Measurements from ENCODE around the gene NTSR1. TPM values are rescaled to one million over a fixed set of nuclear protein-coding genes. Genes with fewer than 3 reads are reported as not detected.

NTSR1 gene
- total RNA-seq, 1 experiment from 2014 or later = 4.5 TPM

GRCh38 chr20:62777528-62777830 is 68.8 kb downstream of the NTSR1 start:
- no TSS peak for BruUV-seq (replicated peaks)
- Mint-ChIP-seq H3K36me3 (ENCODE audit: insufficient read depth, unreplicated experiment) (no peaks in the 10 kb centered on the region), H3K27ac (ENCODE audit: low read depth, unreplicated experiment) (no peak overlapping the region)

GRCh38 chr20:62778058-62778457 is 69.4 kb downstream of the NTSR1 start:
- ChIA-PET CTCF (interaction anchor here (5.5 kb wide), 1 partner anchor 13 kb away, joined by 43 read pairs; no protein-coding TSS in a partner anchor), POLR2A (no interaction called here)
- Mint-ChIP-seq H3K4me3 (ENCODE audit: unreplicated experiment) (no peak overlapping the region), H3K9me3 (ENCODE audit: unreplicated experiment) (peaks cover 8% of the 10 kb centered on the region), H3K27ac (ENCODE audit: low read depth, unreplicated experiment) (no peak overlapping the region), H3K36me3 (ENCODE audit: insufficient read depth, unreplicated experiment) (no peaks in the 10 kb centered on the region), H3K4me1 (ENCODE audit: insufficient read depth, unreplicated experiment) (peaks cover 25% of the 10 kb centered on the region), H3K27me3 (ENCODE audit: insufficient read depth, unreplicated experiment) (no peaks in the 10 kb centered on the region)
- no TSS peak for BruUV-seq (replicated peaks)
- intact Hi-C loops (cut with micrococcal nuclease) = no loop called here
- no peak for DNase-seq (ENCODE audit: unreplicated experiment)
- no peak for TF ChIP-seq CTCF (IDR thresholded peaks at IDR 0.05; ENCODE audit: unreplicated experiment)

More at GRCh38 chr20:62777528-62777830, 68.8 kb downstream of the NTSR1 start:
- no peak for DNase-seq (ENCODE audit: unreplicated experiment)
- H3K4me3 Mint-ChIP-seq (ENCODE audit: unreplicated experiment) = no peak overlapping the region
- ChIA-PET CTCF (no interaction called here), POLR2A (no interaction called here)
- peaks cover 8% of the 10 kb centered on the region for H3K9me3 Mint-ChIP-seq (ENCODE audit: unreplicated experiment)
- no peak for TF ChIP-seq CTCF (IDR thresholded peaks at IDR 0.05; ENCODE audit: unreplicated experiment)
- peaks cover 30% of the 10 kb centered on the region for H3K4me1 Mint-ChIP-seq (ENCODE audit: insufficient read depth, unreplicated experiment)
- intact Hi-C loops (cut with micrococcal nuclease) = no loop called here
- H3K27me3 Mint-ChIP-seq (ENCODE audit: insufficient read depth, unreplicated experiment) = no peaks in the 10 kb centered on the region

- ChIA-PET CTCF (interaction anchor here (0.7 to 5.5 kb wide), 3 partner anchors 12 to 316 kb away, joined by 3 to 43 read pairs (median 5); no protein-coding TSS in a partner anchor), POLR2A (interaction anchor here (2.0 kb wide), 1 partner anchor 75 kb away, joined by 7 read pairs; no protein-coding TSS in a partner anchor)
- no TSS peak for BruUV-seq (replicated peaks)
- DNase-seq (ENCODE audit: unreplicated experiment) = no peak
- Mint-ChIP-seq H3K27ac (ENCODE audit: low read depth, unreplicated experiment) (no peak overlapping the region), H3K4me3 (ENCODE audit: unreplicated experiment) (no peak overlapping the region), H3K27me3 (ENCODE audit: insufficient read depth, unreplicated experiment) (no peaks in the 10 kb centered on the region), H3K9me3 (ENCODE audit: unreplicated experiment) (peaks cover 8% of the 10 kb centered on the region), H3K4me1 (ENCODE audit: insufficient read depth, unreplicated experiment) (peaks cover 18% of the 10 kb centered on the region), H3K36me3 (ENCODE audit: insufficient read depth, unreplicated experiment) (no peaks in the 10 kb centered on the region)
- no peak for TF ChIP-seq CTCF (IDR thresholded peaks at IDR 0.05; ENCODE audit: unreplicated experiment)
- intact Hi-C loops (cut with micrococcal nuclease) = no loop called here
These were observed 70.2 kb downstream of the NTSR1 start for GRCh38 chr20:62778601-62779416.

GRCh38 chr20:62779417-62779685 is 70.7 kb downstream of the NTSR1 start:
- H3K27ac Mint-ChIP-seq (ENCODE audit: low read depth, unreplicated experiment) = no peak overlapping the region
- no peak overlapping the region for H3K4me3 Mint-ChIP-seq (ENCODE audit: unreplicated experiment)
- DNase-seq (ENCODE audit: unreplicated experiment) = no peak
- TF ChIP-seq CTCF (IDR thresholded peaks at IDR 0.05; ENCODE audit: unreplicated experiment) = no peak
- H3K36me3 Mint-ChIP-seq (ENCODE audit: insufficient read depth, unreplicated experiment) = no peaks in the 10 kb centered on the region
- POLR2A ChIA-PET = interaction anchor here (1.5 to 2.0 kb wide), 2 partner anchors 11 to 75 kb away, joined by 5 to 7 read pairs; no protein-coding TSS in a partner anchor
- CTCF ChIA-PET = interaction anchor here (0.7 to 5.5 kb wide), 4 partner anchors 12 to 317 kb away, joined by 3 to 43 read pairs (median 4); no protein-coding TSS in a partner anchor
- intact Hi-C loops (cut with micrococcal nuclease) = no loop called here
- no peaks in the 10 kb centered on the region for H3K27me3 Mint-ChIP-seq (ENCODE audit: insufficient read depth, unreplicated experiment)
- H3K9me3 Mint-ChIP-seq (ENCODE audit: unreplicated experiment) = peaks cover 8% of the 10 kb centered on the region
- BruUV-seq (replicated peaks) = no TSS peak
- H3K4me1 Mint-ChIP-seq (ENCODE audit: insufficient read depth, unreplicated experiment) = peaks cover 14% of the 10 kb centered on the region

All from MCF 10A (cell line).